ENCODE results near the gene WHAMM. TPM values are rescaled to one million over a fixed set of nuclear protein-coding genes. Genes with fewer than 3 reads are reported as not detected.

The WHAMM gene
- total RNA-seq, 2 experiments from 2014 or later, result 86.4 to 87.7 TPM

DNA sequence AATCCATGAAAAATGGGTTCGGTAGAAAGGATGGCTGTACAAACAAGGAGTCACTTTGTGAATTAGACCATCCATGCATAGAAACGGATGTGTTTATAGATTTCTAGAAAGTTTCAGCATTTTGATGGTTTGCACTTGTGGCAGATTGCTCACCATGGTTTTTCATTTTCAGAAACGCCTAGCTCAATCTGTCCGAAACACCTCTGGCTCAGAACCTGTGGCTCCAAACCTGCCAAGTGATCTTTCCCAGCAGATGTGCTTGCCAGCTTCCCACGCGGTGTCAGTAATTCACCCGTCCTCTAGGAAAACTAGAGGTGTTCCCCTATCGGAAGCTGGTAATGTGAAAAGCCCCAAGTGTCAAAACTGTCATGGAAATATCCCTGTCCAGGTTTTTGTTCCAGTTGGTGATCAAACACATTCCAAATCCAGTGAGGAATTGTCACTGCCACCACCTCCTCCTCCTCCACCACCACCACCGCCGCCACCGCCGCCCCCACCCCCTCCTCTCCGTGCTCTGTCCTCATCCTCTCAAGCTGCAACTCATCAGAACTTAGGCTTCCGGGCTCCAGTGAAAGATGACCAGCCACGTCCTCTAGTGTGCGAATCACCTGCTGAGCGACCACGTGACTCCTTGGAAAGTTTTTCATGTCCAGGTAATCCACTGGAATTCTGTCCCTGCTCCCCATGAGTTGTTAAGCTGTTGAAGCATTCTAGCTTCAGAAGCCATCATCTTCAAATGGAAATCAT is 21.2 kb downstream of the WHAMM start:
- no peak overlapping the region for H3K4me3 ChIP-seq (ENCODE audit: low read length)
- no peak overlapping the region for H3K27ac ChIP-seq (ENCODE audit: low read depth in 1 of 2, low read length in 2 of 2)
- Mint-ChIP-seq H3K27me3 (no peaks in the 10 kb centered on the region), H3K27ac (no peak overlapping the region), H3K4me1 (ENCODE audit: low read depth) (peaks cover 7% of the 10 kb centered on the region), H3K9me3 (no peaks in the 10 kb centered on the region), H3K4me3 (no peak overlapping the region), H3K36me3 (ENCODE audit: low read depth) (peaks cover 100% of the 10 kb centered on the region)
- no peaks in the 10 kb centered on the region for H3K4me1 ChIP-seq (ENCODE audit: insufficient read depth, low read length)
- no peaks in the 10 kb centered on the region for H3K27me3 ChIP-seq (ENCODE audit: control insufficient read depth in 1 of 2, insufficient read depth in 2 of 2, low read length in 2 of 2)
- ATAC-seq (ENCODE audit: poor library complexity) (no peak), DNase-seq (no peak)
- POLR2A ChIA-PET, result no interaction called here
- H3K36me3 ChIP-seq (ENCODE audit: insufficient read depth, low read length), result peaks cover 92% of the 10 kb centered on the region
- peaks cover 0 to 5% of the 10 kb centered on the region in 2 experiments for H3K9me3 ChIP-seq (ENCODE audit: control insufficient read depth in 1 of 2, insufficient read depth in 1 of 2, low read length in 2 of 2)
- CTCF ChIA-PET, result no interaction called here
- TF ChIP-seq, protein P1, sequence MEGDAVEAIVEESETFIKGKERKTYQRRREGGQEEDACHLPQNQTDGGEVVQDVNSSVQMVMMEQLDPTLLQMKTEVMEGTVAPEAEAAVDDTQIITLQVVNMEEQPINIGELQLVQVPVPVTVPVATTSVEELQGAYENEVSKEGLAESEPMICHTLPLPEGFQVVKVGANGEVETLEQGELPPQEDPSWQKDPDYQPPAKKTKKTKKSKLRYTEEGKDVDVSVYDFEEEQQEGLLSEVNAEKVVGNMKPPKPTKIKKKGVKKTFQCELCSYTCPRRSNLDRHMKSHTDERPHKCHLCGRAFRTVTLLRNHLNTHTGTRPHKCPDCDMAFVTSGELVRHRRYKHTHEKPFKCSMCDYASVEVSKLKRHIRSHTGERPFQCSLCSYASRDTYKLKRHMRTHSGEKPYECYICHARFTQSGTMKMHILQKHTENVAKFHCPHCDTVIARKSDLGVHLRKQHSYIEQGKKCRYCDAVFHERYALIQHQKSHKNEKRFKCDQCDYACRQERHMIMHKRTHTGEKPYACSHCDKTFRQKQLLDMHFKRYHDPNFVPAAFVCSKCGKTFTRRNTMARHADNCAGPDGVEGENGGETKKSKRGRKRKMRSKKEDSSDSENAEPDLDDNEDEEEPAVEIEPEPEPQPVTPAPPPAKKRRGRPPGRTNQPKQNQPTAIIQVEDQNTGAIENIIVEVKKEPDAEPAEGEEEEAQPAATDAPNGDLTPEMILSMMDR (IDR thresholded peaks at IDR 0.05), result no peak
- intact Hi-C loops (cut with DNase I, micrococcal nuclease), result no loop called here

DNA sequence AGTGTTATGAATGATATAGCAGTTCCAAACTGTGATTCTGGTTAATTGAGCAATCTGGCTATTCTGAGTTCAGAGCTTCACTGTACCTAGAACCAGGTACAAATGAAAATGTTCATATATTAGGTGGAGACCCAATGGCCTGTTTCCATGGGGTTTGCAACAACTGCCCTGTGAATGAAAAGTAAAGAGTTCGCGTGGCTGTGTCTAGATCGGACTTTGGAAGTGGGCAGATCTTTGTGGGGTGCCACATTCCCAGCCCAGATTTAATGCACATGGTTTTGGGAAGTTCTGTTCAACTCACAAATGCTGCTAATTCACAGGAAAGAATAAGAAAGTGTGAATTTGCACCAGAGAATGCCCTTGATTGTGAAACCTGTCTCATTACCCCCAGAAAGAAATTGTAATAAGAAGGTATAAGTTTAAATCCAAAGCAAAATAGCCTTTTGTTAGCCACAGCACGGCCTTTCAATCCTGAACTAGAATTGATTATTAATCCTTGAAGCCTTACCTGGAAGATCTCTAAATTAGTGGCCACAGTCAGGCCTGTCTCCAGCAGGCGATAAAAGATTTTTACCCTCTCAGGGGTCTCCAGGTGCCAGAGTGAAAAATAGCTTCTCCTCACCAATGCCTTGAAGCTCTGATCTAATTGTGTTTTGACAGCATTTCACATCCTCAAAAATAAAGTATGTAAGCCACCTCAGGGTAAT is 22.6 kb downstream of the WHAMM start:
- H3K9me3 ChIP-seq (ENCODE audit: control insufficient read depth in 1 of 2, insufficient read depth in 1 of 2, low read length in 2 of 2), result peaks cover 0 to 11% of the 10 kb centered on the region in 2 experiments
- no peak overlapping the region for H3K27ac ChIP-seq (ENCODE audit: low read depth in 1 of 2, low read length in 2 of 2)
- Mint-ChIP-seq H3K4me1 (ENCODE audit: low read depth) (peaks cover 7% of the 10 kb centered on the region), H3K9me3 (no peaks in the 10 kb centered on the region), H3K4me3 (no peak overlapping the region), H3K27me3 (no peaks in the 10 kb centered on the region), H3K27ac (no peak overlapping the region), H3K36me3 (ENCODE audit: low read depth) (peaks cover 100% of the 10 kb centered on the region)
- peaks cover 91% of the 10 kb centered on the region for H3K36me3 ChIP-seq (ENCODE audit: insufficient read depth, low read length)
- intact Hi-C loops (cut with DNase I, micrococcal nuclease), result no loop called here
- no peaks in the 10 kb centered on the region for H3K27me3 ChIP-seq (ENCODE audit: control insufficient read depth in 1 of 2, insufficient read depth in 2 of 2, low read length in 2 of 2)
- CTCF ChIA-PET, result no interaction called here
- DNase-seq (no peak), ATAC-seq (ENCODE audit: poor library complexity) (no peak)
- no peak overlapping the region for H3K4me3 ChIP-seq (ENCODE audit: low read length)
- POLR2A ChIA-PET, result interaction anchor here (1.1 kb wide), 1 partner anchor 22 kb away, joined by 3 read pairs; the partner anchor contains the start of gene WHAMM
- H3K4me1 ChIP-seq (ENCODE audit: insufficient read depth, low read length), result no peaks in the 10 kb centered on the region
- TF ChIP-seq, protein P1 (IDR thresholded peaks at IDR 0.05), result no peak

DNA sequence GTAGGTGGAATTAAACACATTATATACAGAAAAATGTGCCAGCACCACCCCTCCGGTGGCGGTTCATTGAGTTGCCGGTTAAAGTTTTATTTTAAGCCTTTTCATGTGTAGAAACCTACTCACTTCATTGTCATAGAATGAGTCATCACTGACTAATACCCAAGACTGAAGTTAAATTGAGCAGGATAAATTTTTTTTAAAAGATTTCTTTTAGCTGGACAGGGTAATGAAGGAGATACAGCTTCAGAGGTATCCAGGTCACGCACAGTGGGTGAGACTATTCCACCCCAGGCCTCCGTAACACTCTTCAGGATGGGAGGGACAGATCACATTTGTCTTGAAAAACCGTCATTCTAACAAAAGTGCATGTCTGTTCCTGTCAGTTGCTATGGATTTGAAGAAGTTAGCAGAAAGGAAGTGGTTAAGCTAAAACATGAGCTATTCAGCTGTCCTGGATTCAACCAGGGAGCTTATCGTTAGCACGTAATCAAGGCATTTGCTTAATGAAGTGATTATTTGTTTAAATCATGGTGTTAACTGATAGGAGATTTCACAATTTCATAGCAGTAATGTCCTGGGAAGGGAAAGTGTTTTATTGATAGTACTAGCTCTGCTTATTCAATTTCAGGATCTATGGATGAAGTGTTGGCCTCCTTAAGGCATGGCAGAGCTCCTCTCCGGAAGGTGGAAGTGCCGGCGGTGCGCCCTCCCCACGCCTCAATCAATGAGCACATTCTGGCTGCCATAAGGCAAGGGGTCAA is 23.4 kb downstream of the WHAMM start:
- peak in 5 of 14 experiments; percentile 15 to 48 (median 31) for DNase-seq
- TF ChIP-seq, protein P1 (IDR thresholded peaks at IDR 0.05), result no peak
- Histone ChIP-seq H3K9me3 (ENCODE audit: control insufficient read depth in 1 of 2, insufficient read depth in 1 of 2, low read length in 2 of 2) (peaks cover 0 to 11% of the 10 kb centered on the region in 2 experiments), H3K27me3 (ENCODE audit: control insufficient read depth in 1 of 2, insufficient read depth in 2 of 2, low read length in 2 of 2) (no peaks in the 10 kb centered on the region), H3K36me3 (ENCODE audit: insufficient read depth, low read length) (peaks cover 88% of the 10 kb centered on the region), H3K4me3 (ENCODE audit: low read length) (no peak overlapping the region), H3K27ac (ENCODE audit: low read depth in 1 of 2, low read length in 2 of 2) (no peak overlapping the region), H3K4me1 (ENCODE audit: insufficient read depth, low read length) (no peaks in the 10 kb centered on the region)
- ChIA-PET CTCF (no interaction called here), POLR2A (interaction anchor here (1.1 kb wide), 1 partner anchor 23 kb away, joined by 3 read pairs; the partner anchor contains the start of gene WHAMM)
- no peaks in the 10 kb centered on the region for H3K9me3 Mint-ChIP-seq
- H3K27ac Mint-ChIP-seq, result no peak overlapping the region
- peaks cover 100% of the 10 kb centered on the region for H3K36me3 Mint-ChIP-seq (ENCODE audit: low read depth)
- no peaks in the 10 kb centered on the region for H3K27me3 Mint-ChIP-seq
- H3K4me3 Mint-ChIP-seq, result no peak overlapping the region
- H3K4me1 Mint-ChIP-seq (ENCODE audit: low read depth), result peaks cover 7% of the 10 kb centered on the region
- peak; percentile 26 for ATAC-seq (ENCODE audit: poor library complexity)
- intact Hi-C loops (cut with DNase I, micrococcal nuclease), result no loop called here

All from CD4-positive, alpha-beta T cell (primary cell).